D721Med (cell line): Measurements from ENCODE around the gene ZMIZ1.

ENCODE experiments used
- DNase-seq: peaks from one replicate; pipeline ENCODE4 v3.0.0; 2011; ENCODE audit warnings: low spot score; ENCODE audit not compliant: insufficient read length
- FAIRE-seq: peaks from 2 replicates; lab custom pipeline; 2011; peaks lifted over from hg19 to GRCh38; lab: Jason Lieb, UNC
- CTCF ChIP-seq: IDR thresholded peaks from 2 replicates; pipeline ENCODE4 v1.5.1; 2012; ENCODE audit warnings: mild to moderate bottlenecking, control low read depth; ENCODE audit not compliant: insufficient read depth; ENCODE audit errors: missing control alignments

Gene ZMIZ1

DNA sequence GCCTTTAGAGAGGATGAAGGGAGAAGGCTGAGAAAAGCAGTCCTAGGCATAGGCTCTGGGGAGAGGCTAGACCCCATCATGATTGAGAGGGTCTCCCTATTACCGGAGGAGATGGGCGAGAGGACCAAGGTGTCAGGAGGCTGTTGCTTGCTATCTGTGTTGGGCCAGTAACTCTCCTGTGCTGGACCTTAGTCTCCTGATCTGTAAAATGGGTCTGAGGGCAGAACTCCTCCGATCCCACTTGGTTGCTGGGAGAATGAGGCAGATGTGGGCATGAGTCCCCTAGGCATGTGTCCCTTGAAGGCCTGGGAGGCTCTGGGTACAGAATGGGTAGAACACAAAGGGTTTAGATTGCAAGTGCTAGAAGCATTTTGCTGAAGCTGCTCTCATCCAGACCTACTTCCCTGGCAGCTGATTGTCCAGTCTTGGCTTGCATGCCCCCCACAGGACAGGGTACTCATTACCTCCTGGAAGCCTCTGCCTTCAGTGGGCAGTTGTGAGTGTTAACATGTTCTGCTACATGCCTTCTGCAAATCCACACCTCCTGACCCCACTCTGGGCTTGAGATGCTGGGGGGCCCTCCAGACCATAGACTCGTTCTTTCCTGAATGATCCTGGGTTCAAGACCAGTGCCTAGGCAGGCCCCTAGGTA is 4.4 kb downstream of the ZMIZ1 start:
- FAIRE-seq (no peak), DNase-seq (no peak)
- no peak for TF ChIP-seq CTCF

- no peak for DNase-seq
- no peak for TF ChIP-seq CTCF
- FAIRE-seq: no peak
Measured at GRCh38 chr10:79073784-79074432, 5.1 kb downstream of the ZMIZ1 start.

- FAIRE-seq: no peak
- TF ChIP-seq CTCF: no peak
- DNase-seq: no peak
Measured at GRCh38 chr10:79074732-79075131, 6.0 kb downstream of the ZMIZ1 start.

DNA sequence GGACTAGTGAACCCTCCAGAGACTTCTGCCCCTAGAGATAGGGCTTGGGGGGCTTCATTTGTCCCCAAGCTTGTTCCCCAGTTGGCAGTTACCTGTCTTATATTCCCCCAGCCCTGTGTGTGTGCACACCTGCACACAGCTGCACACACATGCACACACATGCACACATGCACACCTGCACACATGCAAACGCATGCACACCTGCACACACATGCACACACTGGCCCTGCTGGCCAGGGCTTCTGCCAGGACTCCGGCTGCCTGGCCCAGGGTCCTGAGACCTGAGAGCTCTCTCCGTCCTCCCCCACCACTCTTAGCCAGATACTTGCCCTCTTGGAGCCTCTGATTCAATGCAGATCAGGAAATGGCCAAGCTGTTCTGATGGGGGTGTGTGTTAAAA is 6.7 kb downstream of the ZMIZ1 start:
- no peak for TF ChIP-seq CTCF
- FAIRE-seq: no peak
- no peak for DNase-seq

- DNase-seq (no peak), FAIRE-seq (no peak)
Measured at GRCh38 chr10:79077488-79078173, 8.9 kb downstream of the ZMIZ1 start.

DNA sequence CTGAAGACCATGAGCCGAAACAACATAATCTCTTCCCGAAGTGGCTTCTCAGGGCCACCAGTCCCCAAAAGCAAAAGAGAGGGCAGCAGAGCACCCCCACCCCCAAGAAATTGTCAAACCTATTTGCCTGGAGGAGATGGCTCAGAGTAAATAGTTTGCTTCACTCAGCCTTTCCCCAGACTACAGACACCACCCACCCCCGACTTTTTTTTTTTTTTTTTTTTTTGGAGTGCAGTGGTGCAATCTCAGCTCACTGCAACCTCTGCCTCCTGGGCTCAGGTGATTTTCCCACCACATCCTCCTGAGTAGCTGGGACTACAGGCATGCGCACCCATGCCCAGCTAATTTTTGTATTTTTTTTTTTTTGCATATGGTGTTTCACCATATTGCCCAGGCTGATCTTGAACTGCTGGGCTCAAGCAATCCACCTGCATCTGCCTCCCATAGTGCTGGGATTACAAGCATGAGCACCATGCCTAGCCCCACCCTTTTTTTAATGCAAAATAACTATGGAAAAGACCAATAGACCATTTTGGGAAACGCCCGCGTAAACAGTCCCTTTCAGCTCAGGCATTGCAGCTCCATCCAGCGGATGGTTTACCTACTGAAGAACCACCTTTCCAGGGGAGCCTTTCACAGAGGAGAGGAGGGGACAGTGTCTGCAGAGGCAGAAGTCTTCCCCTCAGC is 9.7 kb downstream of the ZMIZ1 start:
- no peak for TF ChIP-seq CTCF

More at GRCh38 chr10:79077488-79078173, 8.9 kb downstream of the ZMIZ1 start:
- TF ChIP-seq CTCF: no peak

More for the DNA sequence above, 9.7 kb downstream of the ZMIZ1 start:
- FAIRE-seq: no peak
- DNase-seq: no peak
